ENCODE data around the gene SMAD2.

GRCh38 chr18:47829831-47830230, 100.6 kb downstream of the SMAD2 start:
- TF ChIP-seq CTCF (IDR thresholded peaks at IDR 0.05; ENCODE audit: insufficient read depth, low read depth, low read length) (no peak), EZH2 (IDR thresholded peaks at IDR 0.05; ENCODE audit: insufficient read depth, low read length) (no peak)

All from astrocyte (in vitro differentiated cells and primary cell).